ENCODE data around the gene SUN5. TPM values are rescaled to one million over a fixed set of nuclear protein-coding genes. Genes with fewer than 3 reads are reported as not detected.

The SUN5 gene
- total RNA-seq, 2 experiments from 2014 or later: not detected

GRCh38 chr20:32966382-32966781 is 37.9 kb downstream of the SUN5 start:
- ChIA-PET POLR2A (interaction anchor here (0.9 to 4.3 kb wide), 8 partner anchors 9 to 147 kb away, joined by 3 to 31 read pairs (median 6); partner anchors contain the start of genes MAPRE1 and SUN5), CTCF (interaction anchor here (1.6 to 1.7 kb wide), 2 partner anchors 16 to 21 kb away, joined by 3 to 10 read pairs; no protein-coding TSS in a partner anchor)
- H3K36me3 ChIP-seq (ENCODE audit: insufficient read depth, low read length): no peaks in the 10 kb centered on the region
- intact Hi-C loops (cut with DNase I, micrococcal nuclease): loop anchor here in 1 of 2 experiments (5.0 kb wide), 1 partner anchor 41 kb away; the partner anchor contains the start of gene BPIFB2
- no peaks in the 10 kb centered on the region for H3K27me3 ChIP-seq (ENCODE audit: control insufficient read depth in 1 of 2, insufficient read depth in 2 of 2, low read length in 2 of 2)
- ATAC-seq (ENCODE audit: poor library complexity) (no peak), DNase-seq (peak in 1 of 14 experiments; percentile 30)
- peaks cover 90% of the 10 kb centered on the region for H3K4me1 ChIP-seq (ENCODE audit: insufficient read depth, low read length)
- Mint-ChIP-seq H3K4me1 (ENCODE audit: low read depth) (peaks cover 93% of the 10 kb centered on the region), H3K4me3 (peak overlapping the region; percentile 38), H3K27ac (no peak overlapping the region), H3K9me3 (no peaks in the 10 kb centered on the region), H3K27me3 (no peaks in the 10 kb centered on the region), H3K36me3 (ENCODE audit: low read depth) (no peaks in the 10 kb centered on the region)
- peak overlapping the region; percentile 87 to 98 for H3K27ac ChIP-seq (ENCODE audit: low read depth in 1 of 2, low read length in 2 of 2)
- no peak for TF ChIP-seq CTCF (IDR thresholded peaks at IDR 0.05)
- no peaks in the 10 kb centered on the region for H3K9me3 ChIP-seq (ENCODE audit: control insufficient read depth in 1 of 2, insufficient read depth in 1 of 2, low read length in 2 of 2)
- no peak overlapping the region for H3K4me3 ChIP-seq (ENCODE audit: low read length)

- peaks cover 93% of the 10 kb centered on the region for H3K4me1 Mint-ChIP-seq (ENCODE audit: low read depth)
- no peaks in the 10 kb centered on the region for H3K9me3 ChIP-seq (ENCODE audit: control insufficient read depth in 1 of 2, insufficient read depth in 1 of 2, low read length in 2 of 2)
- no peak overlapping the region for H3K4me3 ChIP-seq (ENCODE audit: low read length)
- DNase-seq (peak in 10 of 14 experiments; percentile 28 to 82 (median 50)), ATAC-seq (ENCODE audit: poor library complexity) (peak; percentile 32)
- intact Hi-C loops (cut with DNase I, micrococcal nuclease): loop anchor here in 1 of 2 experiments (5.0 kb wide), 1 partner anchor 42 kb away; the partner anchor contains the start of gene BPIFB2
- CTCF ChIA-PET: interaction anchor here (1.7 kb wide), 1 partner anchor 21 kb away, joined by 10 read pairs; no protein-coding TSS in a partner anchor
- POLR2A ChIA-PET: interaction anchor here (1.0 to 4.3 kb wide), 4 partner anchors 10 to 21 kb away, joined by 3 to 31 read pairs (median 13); no protein-coding TSS in a partner anchor
- no peaks in the 10 kb centered on the region for H3K27me3 Mint-ChIP-seq
- no peak overlapping the region for H3K27ac Mint-ChIP-seq
- peaks cover 89% of the 10 kb centered on the region for H3K4me1 ChIP-seq (ENCODE audit: insufficient read depth, low read length)
- peak overlapping the region; percentile 87 to 98 for H3K27ac ChIP-seq (ENCODE audit: low read depth in 1 of 2, low read length in 2 of 2)
- H3K9me3 Mint-ChIP-seq: no peaks in the 10 kb centered on the region
- no peak for TF ChIP-seq CTCF (IDR thresholded peaks at IDR 0.05)
- H3K36me3 Mint-ChIP-seq (ENCODE audit: low read depth): no peaks in the 10 kb centered on the region
- H3K27me3 ChIP-seq (ENCODE audit: control insufficient read depth in 1 of 2, insufficient read depth in 2 of 2, low read length in 2 of 2): no peaks in the 10 kb centered on the region
- H3K36me3 ChIP-seq (ENCODE audit: insufficient read depth, low read length): no peaks in the 10 kb centered on the region
- H3K4me3 Mint-ChIP-seq: peak overlapping the region; percentile 65
Observed at GRCh38 chr20:32965581-32966373, 38.5 kb downstream of the SUN5 start.

- ATAC-seq (ENCODE audit: poor library complexity): no peak
- no peaks in the 10 kb centered on the region for H3K27me3 ChIP-seq (ENCODE audit: control insufficient read depth in 1 of 2, insufficient read depth in 2 of 2, low read length in 2 of 2)
- Mint-ChIP-seq H3K27ac (no peak overlapping the region), H3K4me1 (ENCODE audit: low read depth) (peaks cover 89% of the 10 kb centered on the region), H3K4me3 (peak overlapping the region; percentile 65), H3K27me3 (no peaks in the 10 kb centered on the region), H3K36me3 (ENCODE audit: low read depth) (no peaks in the 10 kb centered on the region), H3K9me3 (no peaks in the 10 kb centered on the region)
- H3K9me3 ChIP-seq (ENCODE audit: control insufficient read depth in 1 of 2, insufficient read depth in 1 of 2, low read length in 2 of 2): no peaks in the 10 kb centered on the region
- no peak for TF ChIP-seq CTCF (IDR thresholded peaks at IDR 0.05)
- DNase-seq: no peak
- intact Hi-C loops (cut with DNase I, micrococcal nuclease): loop anchor here in 1 of 2 experiments (5.0 kb wide), 1 partner anchor 42 kb away; the partner anchor contains the start of gene BPIFB2
- H3K27ac ChIP-seq (ENCODE audit: low read depth in 1 of 2, low read length in 2 of 2): peak overlapping the region; percentile 87 to 98
- ChIA-PET CTCF (interaction anchor here (1.7 kb wide), 1 partner anchor 20 kb away, joined by 10 read pairs; no protein-coding TSS in a partner anchor), POLR2A (interaction anchor here (1.0 to 4.3 kb wide), 2 partner anchors 10 to 19 kb away, joined by 6 to 31 read pairs; no protein-coding TSS in a partner anchor)
- H3K36me3 ChIP-seq (ENCODE audit: insufficient read depth, low read length): no peaks in the 10 kb centered on the region
- peaks cover 86% of the 10 kb centered on the region for H3K4me1 ChIP-seq (ENCODE audit: insufficient read depth, low read length)
- H3K4me3 ChIP-seq (ENCODE audit: low read length): no peak overlapping the region
Observed at GRCh38 chr20:32965115-32965514, 39.1 kb downstream of the SUN5 start.

Measured in CD4-positive, alpha-beta T cell (primary cell).